GM19240 (cell line): ENCODE data around the gene SPEF2.
"Not testable (repeated sequence)": the region's sequence is repeated elsewhere in the genome, so short reads cannot be mapped to it uniquely, and the experiment has no call there.

Source experiments
- DNase-seq: peaks from one replicate; pipeline ENCODE4 v3.0.0; 2011; ENCODE audit warnings: low spot score; ENCODE audit not compliant: insufficient read length

The SPEF2 gene

GRCh38 chr5:35819026-35819425 is 201.4 kb downstream of the SPEF2 start:
- no peak for DNase-seq

GRCh38 chr5:35819668-35820067 is 202.0 kb downstream of the SPEF2 start:
- no peak for DNase-seq

- no peak for DNase-seq
These were observed 203.1 kb downstream of the SPEF2 start for GRCh38 chr5:35820735-35821134.

GRCh38 chr5:35821513-35821912 is 203.8 kb downstream of the SPEF2 start:
- DNase-seq, result no peak

- DNase-seq, result no peak
These were observed 204.8 kb downstream of the SPEF2 start for GRCh38 chr5:35822511-35822910.

- DNase-seq, result no peak
These were observed 205.9 kb downstream of the SPEF2 start for GRCh38 chr5:35823347-35824098.

GRCh38 chr5:35826056-35826455 is 208.4 kb downstream of the SPEF2 start:
- DNase-seq, result no peak

- DNase-seq, result no peak
These were observed 208.9 kb downstream of the SPEF2 start for GRCh38 chr5:35826554-35826953.

- no peak for DNase-seq
These were observed 210.5 kb downstream of the SPEF2 start for GRCh38 chr5:35828082-35828598.

GRCh38 chr5:35830587-35830986 is 212.9 kb downstream of the SPEF2 start:
- DNase-seq, result no peak

GRCh38 chr5:35832762-35833161 is 215.1 kb downstream of the SPEF2 start:
- DNase-seq, result no peak

- no peak for DNase-seq
These were observed 215.6 kb downstream of the SPEF2 start for GRCh38 chr5:35833224-35833623.

- DNase-seq, result no peak
These were observed 218.4 kb downstream of the SPEF2 start for GRCh38 chr5:35835796-35836742.

- DNase-seq, result no peak
These were observed 220.8 kb downstream of the SPEF2 start for GRCh38 chr5:35838370-35839042.

GRCh38 chr5:35842856-35843255 is 225.2 kb downstream of the SPEF2 start:
- DNase-seq, result no peak

GRCh38 chr5:35845508-35845907 is 227.8 kb downstream of the SPEF2 start:
- not testable (repeated sequence) for DNase-seq

- DNase-seq, result no peak
These were observed 229.8 kb downstream of the SPEF2 start for GRCh38 chr5:35847491-35847890.

- DNase-seq, result no peak
These were observed 230.3 kb downstream of the SPEF2 start for GRCh38 chr5:35847961-35848360.

GRCh38 chr5:35849860-35850259 is 232.2 kb downstream of the SPEF2 start:
- no peak for DNase-seq

- no peak for DNase-seq
These were observed 233.5 kb downstream of the SPEF2 start for GRCh38 chr5:35850967-35851680.
